Endothelial cell of umbilical vein (primary cell): Measurements from ENCODE around the gene PPCDC. TPM values are rescaled to one million over a fixed set of nuclear protein-coding genes. Genes with fewer than 3 reads are reported as not detected.
A peak's percentile ranks its signal among the peaks of the same experiment; 100 is the strongest.

Experiments used
- BruUV-seq: library from RNA; stranded (reverse); fragments of 400-500 nt; replicated peaks from 2 replicates; lab custom pipeline; 2021; lab: Mats Ljungman, UMichigan
- CTCF ChIA-PET: fragments of 300-600, 350-600 bp; sonication (Branson Sonifier 250); formaldehyde crosslinking; loops from one replicate; lab custom pipeline; 2021; ENCODE audit warnings: antibody characterized with exemption, inconsistent platforms; lab: Charles Lee
- POLR2A ChIA-PET: fragments of 300-600, 350-600 bp; sonication (Branson Sonifier 250); formaldehyde crosslinking; loops from one replicate; lab custom pipeline; 2021; ENCODE audit warnings: antibody characterized with exemption, inconsistent platforms; lab: Charles Lee
- DNase-seq: peaks from one replicate; pipeline ENCODE4 v3.0.0-alpha.2; 2011; ENCODE audit warnings: low read depth, low spot score
- FAIRE-seq: peaks from 2 replicates; lab custom pipeline; 2011; peaks lifted over from hg19 to GRCh38; lab: Jason Lieb, UNC
- H2AFZ ChIP-seq: 2 replicates; pipeline ENCODE4 v1.6.0; 2012; ENCODE audit warnings: low read depth, low read length, control low read depth, inconsistent platforms
- H3K27ac ChIP-seq: 2 replicates; pipeline ENCODE4 v1.5.1; 2011; ENCODE audit warnings: low read depth, mild to moderate bottlenecking, control low read depth, low read length, moderate library complexity; ENCODE audit not compliant: insufficient read depth
- H3K27me3 ChIP-seq, 2 experiments: 2 replicates each; pipeline versions ENCODE4 v1.6.0 to v1.6.1; 2011; ENCODE audit warnings: low read length in 2 of 2, mixed read lengths in 1 of 2; ENCODE audit not compliant: control insufficient read depth in 2 of 2, insufficient read depth in 2 of 2
- H3K36me3 ChIP-seq, 2 experiments: 2 replicates in 1 of 2; 3 replicates in 1 of 2; pipeline ENCODE4 v1.5.1; 2011; ENCODE audit warnings: low read length in 2 of 2, mild to moderate bottlenecking in 1 of 2, moderate library complexity in 1 of 2; ENCODE audit not compliant: control insufficient read depth in 2 of 2, insufficient read depth in 2 of 2; ENCODE audit errors: extremely low read depth in 1 of 2
- H3K4me1 ChIP-seq: 3 replicates; pipeline ENCODE4 v1.5.1; 2011; ENCODE audit warnings: mild to moderate bottlenecking, low read length; ENCODE audit not compliant: control insufficient read depth, insufficient read depth; ENCODE audit errors: extremely low read depth
- H3K4me2 ChIP-seq: 2 replicates; pipeline ENCODE4 v1.6.1; 2011; ENCODE audit warnings: low read length, control low read depth, mixed read lengths; ENCODE audit not compliant: insufficient read depth
- H3K4me3 ChIP-seq, 3 experiments: fragments of 200-600 bp in 1 of 3; sonication (generic), shearing (Covaris generic) in 1 of 3; replicated peaks in 1 of 3; 2 replicates each; pipeline ENCODE4 v1.5.1; 2011 to 2016; ENCODE audit warnings: control low read depth in 3 of 3, low read length in 3 of 3, mild to moderate bottlenecking in 2 of 3, inconsistent platforms in 1 of 3, low read depth in 1 of 3, moderate library complexity in 1 of 3; ENCODE audit not compliant: insufficient read depth in 1 of 3
- H3K79me2 ChIP-seq: 2 replicates; pipeline ENCODE4 v1.6.0; 2012; ENCODE audit warnings: low read length, inconsistent platforms; ENCODE audit not compliant: control insufficient read depth, insufficient read depth
- H3K9ac ChIP-seq: replicated peaks from 2 replicates; pipeline ENCODE3; 2011; ENCODE audit warnings: low read length, control low read depth; ENCODE audit not compliant: insufficient read depth; ENCODE audit errors: extremely low read depth
- H3K9me1 ChIP-seq: replicated peaks from 3 replicates; pipeline ENCODE4 v1.6.0; 2011; ENCODE audit warnings: mild to moderate bottlenecking, low read length; ENCODE audit not compliant: control insufficient read depth, insufficient read depth; ENCODE audit errors: extremely low read depth
- H3K9me3 ChIP-seq: replicated peaks from 2 replicates; pipeline ENCODE4 v1.5.1; 2012; ENCODE audit warnings: low read length, inconsistent platforms; ENCODE audit not compliant: control insufficient read depth, insufficient read depth
- H4K20me1 ChIP-seq: replicated peaks from 2 replicates; pipeline ENCODE3; 2011; ENCODE audit warnings: mild to moderate bottlenecking, low read length; ENCODE audit not compliant: control insufficient read depth, insufficient read depth; ENCODE audit errors: extremely low read depth
- CTCF ChIP-seq, 2 donors: IDR thresholded peaks; 1 replicate in 1 of 2; 2 replicates in 1 of 2; pipeline ENCODE4 v1.5.1; 2011; ENCODE audit warnings: low read length in 2 of 2, mild to moderate bottlenecking in 2 of 2, moderate library complexity in 2 of 2, control low read depth in 1 of 2, inconsistent platforms in 1 of 2, low read depth in 1 of 2; ENCODE audit not compliant: insufficient read depth in 1 of 2; ENCODE audit errors: extremely low read depth in 1 of 2
- EZH2 ChIP-seq: IDR thresholded peaks from 2 replicates; pipeline ENCODE4 v1.6.1; 2012; ENCODE audit warnings: borderline replicate concordance, low read depth, mild to moderate bottlenecking, moderate library complexity, low read length, inconsistent platforms; ENCODE audit not compliant: severe bottlenecking
- FOS ChIP-seq: IDR thresholded peaks from 2 replicates; pipeline ENCODE4 v1.6.1; 2011; ENCODE audit warnings: mild to moderate bottlenecking, low read length, moderate library complexity, borderline replicate concordance; ENCODE audit not compliant: insufficient read depth
- GATA2 ChIP-seq: IDR thresholded peaks from 2 replicates; pipeline ENCODE4 v1.7.0; 2011; ENCODE audit warnings: low read depth, mild to moderate bottlenecking, moderate library complexity, mixed read lengths, low read length; ENCODE audit not compliant: insufficient read length, insufficient read depth
- JUN ChIP-seq: IDR thresholded peaks from 2 replicates; pipeline ENCODE4 v1.6.1; 2011; ENCODE audit warnings: borderline replicate concordance, low read depth; ENCODE audit not compliant: insufficient read length, insufficient read depth
- MAX ChIP-seq: IDR thresholded peaks from 2 replicates; pipeline ENCODE4 v1.6.1; 2011; ENCODE audit not compliant: insufficient read depth, insufficient read length
- MYC ChIP-seq: IDR thresholded peaks from one replicate; pipeline ENCODE4 v1.6.1; 2011; ENCODE audit warnings: mild to moderate bottlenecking, low read depth, low read length
- POLR2A ChIP-seq: IDR thresholded peaks from 2 replicates; pipeline ENCODE4 v1.6.1; 2012; ENCODE audit warnings: low read depth, mild to moderate bottlenecking, control low read depth, low read length
- POLR2AphosphoS5 ChIP-seq: IDR thresholded peaks from 2 replicates; pipeline ENCODE4 v1.6.1; 2012; ENCODE audit warnings: low read depth, mild to moderate bottlenecking, control low read depth, low read length, moderate library complexity; ENCODE audit not compliant: insufficient read depth
- dilution Hi-C: fragments of 300-500 bp; cut with MboI; formaldehyde crosslinking; loops from one replicate; pipeline ENCODE4 v1.15.0; 2019; ENCODE audit warnings: low sequenced_read_pairs; ENCODE audit not compliant: extremely low pct_ligation_motif_present
- intact Hi-C: fragments of 100-400 bp; cut with micrococcal nuclease; formaldehyde crosslinking; loops from one replicate; pipeline ENCODE4 v1.10.0; 2022
- polyA plus RNA-seq, 4 experiments: library from polyadenylated mRNA; depleted of rRNA in 3 of 4; stranded (reverse) in 3 of 4; unstranded in 1 of 4; fragments of >200 nt; gene quantifications; 2 replicates each; pipeline versions ENCODE4 v1.2.1 to v1.2.3, GENCODE V29; 2011 to 2012; ENCODE audit warnings: missing spikeins in 1 of 4
- total RNA-seq: library from RNA; stranded (reverse); gene quantifications from 2 replicates; pipeline ENCODE4 v1.2.3, GENCODE V29; 2021

The PPCDC gene
- total and polyA plus RNA-seq, 2 donors (not counting 3 experiments of a cell fraction or from before 2014, with no cell fraction given) = 14.5 to 21.4 TPM

DNA sequence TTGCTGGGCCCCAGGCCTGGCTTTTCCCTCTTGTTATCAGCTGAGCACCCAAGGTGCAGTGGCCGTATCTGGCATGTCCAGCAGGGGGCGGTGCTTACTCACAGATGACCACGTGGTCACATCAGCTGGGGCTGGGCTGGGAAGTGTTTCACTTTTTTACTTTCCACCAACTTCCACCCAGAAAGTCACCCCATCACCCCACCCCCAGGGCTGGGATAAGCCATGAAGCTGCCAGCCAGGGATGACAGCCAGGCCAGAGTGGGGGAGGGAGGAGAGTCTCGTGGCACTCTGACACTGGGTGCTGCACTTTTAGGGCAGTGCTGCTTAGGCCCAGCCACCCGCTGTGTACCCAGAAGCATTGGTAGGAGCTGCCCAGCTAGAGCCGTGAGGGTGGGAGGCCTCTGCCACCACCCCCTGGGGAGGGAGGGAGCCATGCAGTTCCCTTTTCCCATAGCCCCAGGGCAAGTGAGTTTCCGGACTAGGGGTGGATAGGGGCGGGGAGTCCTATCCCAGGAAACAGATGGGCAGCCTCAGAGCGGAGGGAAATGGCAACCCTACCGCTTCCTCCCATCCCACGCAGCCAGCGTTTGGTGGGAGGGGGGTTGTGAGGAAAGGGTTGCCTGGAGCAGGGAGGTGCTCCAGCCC is 6.1 kb downstream of the PPCDC start:
- CTCF ChIA-PET = interaction anchor here (0.6 to 5.2 kb wide), 37 partner anchors 8 to 657 kb away, joined by 3 to 213 read pairs (median 4); partner anchors contain the start of genes C15orf39, CSK, MAN2C1 and RPP25
- BruUV-seq = TSS peak; percentile 69

More for the DNA sequence above, 6.1 kb downstream of the PPCDC start:
- dilution Hi-C loops = no loop called here
- H2AFZ ChIP-seq = peak overlapping the region; percentile 22
- H3K27ac ChIP-seq = peak overlapping the region; percentile 99
- H4K20me1 ChIP-seq = no peaks in the 10 kb centered on the region
- no peaks in the 10 kb centered on the region for H3K36me3 ChIP-seq
- DNase-seq (peak; percentile 96), FAIRE-seq (peak; percentile 98)
- POLR2A ChIA-PET = interaction anchor here (1.8 to 2.9 kb wide), 3 partner anchors 14 to 175 kb away, joined by 12 to 20 read pairs (median 14); partner anchors contain the start of gene C15orf39
- H3K4me1 ChIP-seq = peaks cover 37% of the 10 kb centered on the region
- no peaks in the 10 kb centered on the region for H3K9me1 ChIP-seq
- H3K4me2 ChIP-seq = peak overlapping the region; percentile 67
- TF ChIP-seq FOS (no peak), JUN (no peak), POLR2AphosphoS5 (peak; percentile 51), POLR2A (no peak), CTCF (IDR thresholded peaks at IDR 0.05; ENCODE audit: extremely low read depth in 1 of 2, insufficient read depth in 1 of 2, low read depth in 1 of 2, low read length in 2 of 2) (peak; percentile 94), EZH2 (no peak), MYC (no peak), GATA2 (peak; percentile 41), MAX (peak; percentile 97)
- peak overlapping the region; percentile 87 for H3K9ac ChIP-seq
- H3K27me3 ChIP-seq = no peaks in the 10 kb centered on the region
- peak overlapping the region in 1 of 3 experiments; percentile 30 for H3K4me3 ChIP-seq
- intact Hi-C loops = loop anchor here (1.0 to 10.0 kb wide), 10 partner anchors 14 to 653 kb away; partner anchors contain the start of genes MAN2C1, RPP25 and SIN3A
- H3K79me2 ChIP-seq = no peaks in the 10 kb centered on the region
- no peaks in the 10 kb centered on the region for H3K9me3 ChIP-seq
